Endothelial cell of umbilical vein (primary cell): ENCODE data around the gene SPINT1. TPM values are rescaled to one million over a fixed set of nuclear protein-coding genes. Genes with fewer than 3 reads are reported as not detected.

Source experiments
- BruUV-seq: library from RNA; stranded (reverse); fragments of 400-500 nt; replicated peaks from 2 replicates; lab custom pipeline; 2021; lab: Mats Ljungman, UMichigan
- CTCF ChIA-PET: fragments of 300-600, 350-600 bp; sonication (Branson Sonifier 250); formaldehyde crosslinking; loops from one replicate; lab custom pipeline; 2021; ENCODE audit warnings: antibody characterized with exemption, inconsistent platforms; lab: Charles Lee
- POLR2A ChIA-PET: fragments of 300-600, 350-600 bp; sonication (Branson Sonifier 250); formaldehyde crosslinking; loops from one replicate; lab custom pipeline; 2021; ENCODE audit warnings: antibody characterized with exemption, inconsistent platforms; lab: Charles Lee
- DNase-seq: peaks from one replicate; pipeline ENCODE4 v3.0.0-alpha.2; 2011; ENCODE audit warnings: low read depth, low spot score
- FAIRE-seq: peaks from 2 replicates; lab custom pipeline; 2011; peaks lifted over from hg19 to GRCh38; lab: Jason Lieb, UNC
- H2AFZ ChIP-seq: 2 replicates; pipeline ENCODE4 v1.6.0; 2012; ENCODE audit warnings: low read depth, low read length, control low read depth, inconsistent platforms
- H3K27ac ChIP-seq: 2 replicates; pipeline ENCODE4 v1.5.1; 2011; ENCODE audit warnings: low read depth, mild to moderate bottlenecking, control low read depth, low read length, moderate library complexity; ENCODE audit not compliant: insufficient read depth
- H3K27me3 ChIP-seq, 2 experiments: 2 replicates each; pipeline versions ENCODE4 v1.6.0 to v1.6.1; 2011; ENCODE audit warnings: low read length in 2 of 2, mixed read lengths in 1 of 2; ENCODE audit not compliant: control insufficient read depth in 2 of 2, insufficient read depth in 2 of 2
- H3K36me3 ChIP-seq, 2 experiments: 2 replicates in 1 of 2; 3 replicates in 1 of 2; pipeline ENCODE4 v1.5.1; 2011; ENCODE audit warnings: low read length in 2 of 2, mild to moderate bottlenecking in 1 of 2, moderate library complexity in 1 of 2; ENCODE audit not compliant: control insufficient read depth in 2 of 2, insufficient read depth in 2 of 2; ENCODE audit errors: extremely low read depth in 1 of 2
- H3K4me1 ChIP-seq: 3 replicates; pipeline ENCODE4 v1.5.1; 2011; ENCODE audit warnings: mild to moderate bottlenecking, low read length; ENCODE audit not compliant: control insufficient read depth, insufficient read depth; ENCODE audit errors: extremely low read depth
- H3K4me2 ChIP-seq: 2 replicates; pipeline ENCODE4 v1.6.1; 2011; ENCODE audit warnings: low read length, control low read depth, mixed read lengths; ENCODE audit not compliant: insufficient read depth
- H3K4me3 ChIP-seq, 3 experiments: fragments of 200-600 bp in 1 of 3; sonication (generic), shearing (Covaris generic) in 1 of 3; replicated peaks in 1 of 3; 2 replicates each; pipeline ENCODE4 v1.5.1; 2011 to 2016; ENCODE audit warnings: control low read depth in 3 of 3, low read length in 3 of 3, mild to moderate bottlenecking in 2 of 3, inconsistent platforms in 1 of 3, low read depth in 1 of 3, moderate library complexity in 1 of 3; ENCODE audit not compliant: insufficient read depth in 1 of 3
- H3K79me2 ChIP-seq: 2 replicates; pipeline ENCODE4 v1.6.0; 2012; ENCODE audit warnings: low read length, inconsistent platforms; ENCODE audit not compliant: control insufficient read depth, insufficient read depth
- H3K9ac ChIP-seq: replicated peaks from 2 replicates; pipeline ENCODE3; 2011; ENCODE audit warnings: low read length, control low read depth; ENCODE audit not compliant: insufficient read depth; ENCODE audit errors: extremely low read depth
- H3K9me1 ChIP-seq: replicated peaks from 3 replicates; pipeline ENCODE4 v1.6.0; 2011; ENCODE audit warnings: mild to moderate bottlenecking, low read length; ENCODE audit not compliant: control insufficient read depth, insufficient read depth; ENCODE audit errors: extremely low read depth
- H3K9me3 ChIP-seq: replicated peaks from 2 replicates; pipeline ENCODE4 v1.5.1; 2012; ENCODE audit warnings: low read length, inconsistent platforms; ENCODE audit not compliant: control insufficient read depth, insufficient read depth
- H4K20me1 ChIP-seq: replicated peaks from 2 replicates; pipeline ENCODE3; 2011; ENCODE audit warnings: mild to moderate bottlenecking, low read length; ENCODE audit not compliant: control insufficient read depth, insufficient read depth; ENCODE audit errors: extremely low read depth
- CTCF ChIP-seq, 2 donors: IDR thresholded peaks; 1 replicate in 1 of 2; 2 replicates in 1 of 2; pipeline ENCODE4 v1.5.1; 2011; ENCODE audit warnings: low read length in 2 of 2, mild to moderate bottlenecking in 2 of 2, moderate library complexity in 2 of 2, control low read depth in 1 of 2, inconsistent platforms in 1 of 2, low read depth in 1 of 2; ENCODE audit not compliant: insufficient read depth in 1 of 2; ENCODE audit errors: extremely low read depth in 1 of 2
- EZH2 ChIP-seq: IDR thresholded peaks from 2 replicates; pipeline ENCODE4 v1.6.1; 2012; ENCODE audit warnings: borderline replicate concordance, low read depth, mild to moderate bottlenecking, moderate library complexity, low read length, inconsistent platforms; ENCODE audit not compliant: severe bottlenecking
- FOS ChIP-seq: IDR thresholded peaks from 2 replicates; pipeline ENCODE4 v1.6.1; 2011; ENCODE audit warnings: mild to moderate bottlenecking, low read length, moderate library complexity, borderline replicate concordance; ENCODE audit not compliant: insufficient read depth
- GATA2 ChIP-seq: IDR thresholded peaks from 2 replicates; pipeline ENCODE4 v1.7.0; 2011; ENCODE audit warnings: low read depth, mild to moderate bottlenecking, moderate library complexity, mixed read lengths, low read length; ENCODE audit not compliant: insufficient read length, insufficient read depth
- JUN ChIP-seq: IDR thresholded peaks from 2 replicates; pipeline ENCODE4 v1.6.1; 2011; ENCODE audit warnings: borderline replicate concordance, low read depth; ENCODE audit not compliant: insufficient read length, insufficient read depth
- MAX ChIP-seq: IDR thresholded peaks from 2 replicates; pipeline ENCODE4 v1.6.1; 2011; ENCODE audit not compliant: insufficient read depth, insufficient read length
- MYC ChIP-seq: IDR thresholded peaks from one replicate; pipeline ENCODE4 v1.6.1; 2011; ENCODE audit warnings: mild to moderate bottlenecking, low read depth, low read length
- POLR2A ChIP-seq: IDR thresholded peaks from 2 replicates; pipeline ENCODE4 v1.6.1; 2012; ENCODE audit warnings: low read depth, mild to moderate bottlenecking, control low read depth, low read length
- POLR2AphosphoS5 ChIP-seq: IDR thresholded peaks from 2 replicates; pipeline ENCODE4 v1.6.1; 2012; ENCODE audit warnings: low read depth, mild to moderate bottlenecking, control low read depth, low read length, moderate library complexity; ENCODE audit not compliant: insufficient read depth
- dilution Hi-C: fragments of 300-500 bp; cut with MboI; formaldehyde crosslinking; loops from one replicate; pipeline ENCODE4 v1.15.0; 2019; ENCODE audit warnings: low sequenced_read_pairs; ENCODE audit not compliant: extremely low pct_ligation_motif_present
- intact Hi-C: fragments of 100-400 bp; cut with micrococcal nuclease; formaldehyde crosslinking; loops from one replicate; pipeline ENCODE4 v1.10.0; 2022
- polyA plus RNA-seq, 4 experiments: library from polyadenylated mRNA; depleted of rRNA in 3 of 4; stranded (reverse) in 3 of 4; unstranded in 1 of 4; fragments of >200 nt; gene quantifications; 2 replicates each; pipeline versions ENCODE4 v1.2.1 to v1.2.3, GENCODE V29; 2011 to 2012; ENCODE audit warnings: missing spikeins in 1 of 4
- total RNA-seq: library from RNA; stranded (reverse); gene quantifications from 2 replicates; pipeline ENCODE4 v1.2.3, GENCODE V29; 2021

Gene SPINT1
- total and polyA plus RNA-seq, 2 donors (not counting 3 experiments of a cell fraction or from before 2014, with no cell fraction given): 4.1 to 4.2 TPM

DNA sequence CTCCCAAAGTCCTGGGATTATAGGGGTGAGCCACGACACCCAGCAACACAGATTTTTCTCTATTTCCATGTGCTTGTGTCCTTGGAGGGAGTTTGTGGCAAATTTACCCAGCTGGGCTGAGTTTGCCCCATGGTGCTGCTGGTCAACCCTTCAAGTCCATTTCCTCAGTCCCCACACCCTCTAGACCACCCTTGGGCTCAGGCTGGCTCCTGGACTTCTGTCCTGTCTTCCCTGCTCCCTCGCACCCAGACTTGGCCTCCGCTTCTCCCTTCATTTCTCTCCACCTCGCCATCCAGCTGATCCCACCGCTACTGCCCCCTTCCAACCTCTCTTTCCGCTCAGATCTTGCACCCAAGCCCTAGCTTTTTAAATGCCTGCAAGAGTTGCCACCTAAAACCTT, 37.5 kb downstream of the SPINT1 start:
- no peaks in the 10 kb centered on the region for H3K27me3 ChIP-seq
- CTCF ChIA-PET: interaction anchor here (1.2 to 3.1 kb wide), 5 partner anchors 10 to 135 kb away, joined by 3 to 29 read pairs (median 12); partner anchors contain the start of gene VPS18
- no peaks in the 10 kb centered on the region for H3K9me1 ChIP-seq
- no peak overlapping the region for H3K4me3 ChIP-seq
- H3K4me2 ChIP-seq: no peak overlapping the region
- H4K20me1 ChIP-seq: no peaks in the 10 kb centered on the region
- H3K4me1 ChIP-seq: no peaks in the 10 kb centered on the region
- no peaks in the 10 kb centered on the region for H3K36me3 ChIP-seq
- H3K27ac ChIP-seq: no peak overlapping the region
- DNase-seq (no peak), FAIRE-seq (no peak)
- BruUV-seq: no TSS peak
- intact Hi-C loops (no loop called here), dilution Hi-C loops (no loop called here)
- no peak overlapping the region for H2AFZ ChIP-seq
- no peak for TF ChIP-seq MAX
- TF ChIP-seq FOS: no peak
- TF ChIP-seq GATA2: no peak
- TF ChIP-seq EZH2: no peak
- TF ChIP-seq MYC: no peak
- no peak for TF ChIP-seq JUN
- no peak overlapping the region for H3K9ac ChIP-seq
- no peaks in the 10 kb centered on the region for H3K9me3 ChIP-seq
- no peaks in the 10 kb centered on the region for H3K79me2 ChIP-seq
- POLR2A ChIA-PET: no interaction called here

DNA sequence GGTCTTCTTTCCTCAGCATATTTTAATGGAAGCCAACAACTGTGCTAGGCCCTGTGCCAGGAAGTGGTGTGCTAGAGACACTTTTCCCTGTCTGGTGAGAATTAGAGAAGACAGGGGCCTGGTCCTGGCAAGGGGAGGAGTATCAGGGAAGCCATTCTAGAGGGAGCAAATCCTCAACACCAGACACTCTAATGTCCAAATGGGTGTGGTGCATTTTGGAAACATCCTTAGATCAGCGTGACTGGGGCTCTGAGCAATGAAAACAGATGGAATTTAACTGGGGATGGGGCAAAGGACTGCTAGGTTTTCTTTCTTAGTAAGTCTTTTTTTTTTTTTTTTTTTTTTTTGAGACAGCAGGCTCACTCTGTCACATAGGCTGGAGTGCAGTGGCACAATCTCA, 42.7 kb downstream of the SPINT1 start:
- no peak overlapping the region for H3K4me3 ChIP-seq
- H3K9me1 ChIP-seq: no peaks in the 10 kb centered on the region
- no peaks in the 10 kb centered on the region for H3K9me3 ChIP-seq
- no peak overlapping the region for H3K9ac ChIP-seq
- POLR2A ChIA-PET: no interaction called here
- no peaks in the 10 kb centered on the region for H3K4me1 ChIP-seq
- H2AFZ ChIP-seq: no peak overlapping the region
- no TSS peak for BruUV-seq
- no peaks in the 10 kb centered on the region for H3K27me3 ChIP-seq
- H4K20me1 ChIP-seq: no peaks in the 10 kb centered on the region
- no peak for TF ChIP-seq GATA2
- no peak for TF ChIP-seq FOS
- TF ChIP-seq POLR2AphosphoS5: no peak
- TF ChIP-seq POLR2A: no peak
- TF ChIP-seq CTCF (IDR thresholded peaks at IDR 0.05; ENCODE audit: extremely low read depth in 1 of 2, insufficient read depth in 1 of 2, low read depth in 1 of 2, low read length in 2 of 2): no peak
- TF ChIP-seq MYC: no peak
- TF ChIP-seq EZH2: no peak
- TF ChIP-seq JUN: no peak
- no peak for TF ChIP-seq MAX
- no peak overlapping the region for H3K4me2 ChIP-seq
- no peak for DNase-seq
- no peak overlapping the region for H3K27ac ChIP-seq
- no peak for FAIRE-seq
- no peaks in the 10 kb centered on the region for H3K79me2 ChIP-seq
- no peaks in the 10 kb centered on the region for H3K36me3 ChIP-seq
- dilution Hi-C loops: no loop called here
- intact Hi-C loops: no loop called here
- CTCF ChIA-PET: interaction anchor here (0.7 to 3.7 kb wide), 3 partner anchors 13 to 29 kb away, joined by 3 to 38 read pairs (median 6); no protein-coding TSS in a partner anchor
